Neutrophil (primary cell): ENCODE measurements around the gene TLNRD1.

Experiments
- H3K27ac ChIP-seq: fragments of 200-600 bp; sonication (generic); 2 replicates; pipeline ENCODE4 v1.5.1; 2016; ENCODE audit warnings: mild to moderate bottlenecking, moderate library complexity
- H3K27me3 ChIP-seq: fragments of 200-600 bp; sonication (generic); 2 replicates; pipeline ENCODE4 v1.6.0; 2016; ENCODE audit warnings: mild to moderate bottlenecking
- H3K36me3 ChIP-seq: fragments of 200-600 bp; sonication (generic); 2 replicates; pipeline ENCODE4 v1.5.1; 2017
- H3K4me1 ChIP-seq, 2 experiments: fragments of 200-600 bp in 1 of 2; sonication (generic) in 1 of 2; 1 replicate in 1 of 2; 2 replicates in 1 of 2; pipeline versions ENCODE4 v1.5.1 to v1.6.1; 2013 to 2016; ENCODE audit warnings: low read depth in 1 of 2, low read length in 1 of 2, mild to moderate bottlenecking in 1 of 2, moderate library complexity in 1 of 2; ENCODE audit not compliant: control insufficient read depth in 1 of 2, insufficient read depth in 1 of 2
- H3K4me3 ChIP-seq, 2 experiments: fragments of 200-600 bp in 1 of 2; sonication (generic) in 1 of 2; 1 replicate in 1 of 2; 2 replicates in 1 of 2; pipeline ENCODE4 v1.5.1; 2013 to 2016; ENCODE audit warnings: low read depth in 1 of 2, low read length in 1 of 2, mild to moderate bottlenecking in 1 of 2, moderate library complexity in 1 of 2
- H3K9me3 ChIP-seq: fragments of 200-600 bp; sonication (generic); 2 replicates; pipeline ENCODE4 v1.5.1; 2016
- TF ChIP-seq, protein P1 (sequence below): fragments of 200-600 bp; sonication (generic); IDR thresholded peaks from 2 replicates; pipeline ENCODE4 v1.5.1; 2016; ENCODE audit warnings: antibody characterized with exemption

The TLNRD1 gene

DNA sequence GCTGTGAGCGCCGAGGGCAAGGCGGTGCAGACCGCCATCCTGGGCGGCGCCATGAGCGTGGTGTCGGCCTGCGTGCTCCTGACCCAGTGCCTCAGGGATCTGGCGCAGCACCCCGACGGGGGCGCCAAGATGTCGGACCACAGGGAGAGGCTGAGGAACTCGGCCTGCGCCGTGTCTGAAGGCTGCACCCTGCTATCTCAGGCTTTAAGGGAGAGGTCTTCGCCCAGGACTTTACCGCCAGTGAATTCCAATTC lies 2.3 kb downstream of the TLNRD1 start:
- no peaks in the 10 kb centered on the region for H3K9me3 ChIP-seq
- H3K4me1 ChIP-seq: peaks cover 18 to 27% of the 10 kb centered on the region in 2 experiments
- no peaks in the 10 kb centered on the region for H3K27me3 ChIP-seq
- TF ChIP-seq, protein P1, sequence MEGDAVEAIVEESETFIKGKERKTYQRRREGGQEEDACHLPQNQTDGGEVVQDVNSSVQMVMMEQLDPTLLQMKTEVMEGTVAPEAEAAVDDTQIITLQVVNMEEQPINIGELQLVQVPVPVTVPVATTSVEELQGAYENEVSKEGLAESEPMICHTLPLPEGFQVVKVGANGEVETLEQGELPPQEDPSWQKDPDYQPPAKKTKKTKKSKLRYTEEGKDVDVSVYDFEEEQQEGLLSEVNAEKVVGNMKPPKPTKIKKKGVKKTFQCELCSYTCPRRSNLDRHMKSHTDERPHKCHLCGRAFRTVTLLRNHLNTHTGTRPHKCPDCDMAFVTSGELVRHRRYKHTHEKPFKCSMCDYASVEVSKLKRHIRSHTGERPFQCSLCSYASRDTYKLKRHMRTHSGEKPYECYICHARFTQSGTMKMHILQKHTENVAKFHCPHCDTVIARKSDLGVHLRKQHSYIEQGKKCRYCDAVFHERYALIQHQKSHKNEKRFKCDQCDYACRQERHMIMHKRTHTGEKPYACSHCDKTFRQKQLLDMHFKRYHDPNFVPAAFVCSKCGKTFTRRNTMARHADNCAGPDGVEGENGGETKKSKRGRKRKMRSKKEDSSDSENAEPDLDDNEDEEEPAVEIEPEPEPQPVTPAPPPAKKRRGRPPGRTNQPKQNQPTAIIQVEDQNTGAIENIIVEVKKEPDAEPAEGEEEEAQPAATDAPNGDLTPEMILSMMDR: no peak
- H3K27ac ChIP-seq: no peak overlapping the region
- no peak overlapping the region for H3K4me3 ChIP-seq
- H3K36me3 ChIP-seq: peaks cover 15% of the 10 kb centered on the region

DNA sequence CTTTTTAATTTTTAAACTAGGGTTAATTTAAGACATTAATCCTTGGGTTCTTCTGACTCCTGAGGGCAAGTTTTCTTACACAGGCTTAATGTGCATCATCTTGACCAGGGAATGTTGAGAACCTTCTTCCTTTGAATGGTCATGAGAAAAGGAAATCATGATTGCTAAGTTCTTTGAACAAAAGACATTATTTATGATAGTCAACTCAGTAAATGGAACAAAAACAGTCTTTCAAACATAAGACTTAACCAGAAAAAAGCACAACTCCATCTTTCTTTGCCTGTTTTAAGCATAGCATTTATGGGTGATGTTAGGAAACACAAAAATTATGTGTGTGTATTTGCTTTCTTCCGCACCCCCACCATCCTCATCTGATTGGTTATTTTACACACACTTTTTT lies 5.4 kb downstream of the TLNRD1 start:
- TF ChIP-seq, protein P1: no peak
- H3K4me3 ChIP-seq: no peak overlapping the region
- no peak overlapping the region for H3K27ac ChIP-seq

DNA sequence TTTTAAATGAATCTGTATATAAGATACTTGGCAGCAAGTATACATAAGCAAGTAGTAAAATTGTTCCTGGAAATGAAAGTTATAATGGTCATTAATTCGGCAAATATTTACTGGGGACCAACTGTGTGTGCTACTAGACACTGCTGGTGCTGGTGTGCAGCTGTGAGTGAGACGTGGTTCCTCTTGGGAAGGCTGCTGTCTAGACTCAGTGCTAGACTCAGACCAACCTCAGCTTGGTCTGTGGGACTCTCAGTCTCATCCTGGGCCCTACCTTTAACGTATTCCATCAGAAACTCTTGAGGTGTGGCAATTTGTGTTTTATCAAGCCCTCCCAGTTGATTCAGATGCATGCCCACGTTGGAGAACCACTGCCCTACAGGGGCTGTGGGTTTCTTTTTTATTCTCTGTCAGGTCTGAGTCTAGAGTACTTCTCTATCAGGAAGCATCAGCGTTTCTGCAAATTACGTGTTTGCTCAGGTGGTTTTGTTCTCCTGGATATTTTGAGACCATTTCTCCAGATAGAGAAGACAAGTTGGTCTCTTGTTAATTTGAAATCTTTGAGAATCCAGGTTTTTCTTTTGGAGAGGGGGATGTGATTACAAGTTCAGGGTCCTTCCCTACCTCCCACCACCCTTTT lies 6.8 kb downstream of the TLNRD1 start:
- Histone ChIP-seq H3K27me3 (no peaks in the 10 kb centered on the region), H3K36me3 (peaks cover 14% of the 10 kb centered on the region), H3K9me3 (no peaks in the 10 kb centered on the region), H3K4me3 (no peak overlapping the region), H3K27ac (no peak overlapping the region), H3K4me1 (peaks cover under 1 to 3% of the 10 kb centered on the region in 2 experiments)
- TF ChIP-seq, protein P1: no peak

More for the DNA sequence above, 5.4 kb downstream of the TLNRD1 start:
- H3K27me3 ChIP-seq: no peaks in the 10 kb centered on the region
- no peaks in the 10 kb centered on the region for H3K9me3 ChIP-seq
- peaks cover 15% of the 10 kb centered on the region for H3K36me3 ChIP-seq
- H3K4me1 ChIP-seq: peaks cover 7 to 13% of the 10 kb centered on the region in 2 experiments

- H3K4me1 ChIP-seq: no peaks in the 10 kb centered on the region
- H3K4me3 ChIP-seq: no peak overlapping the region
- no peaks in the 10 kb centered on the region for H3K27me3 ChIP-seq
These were observed 7.6 kb downstream of the TLNRD1 start for GRCh38 chr15:81008312-81008711.

GRCh38 chr15:81010086-81010485 lies 9.4 kb downstream of the TLNRD1 start:
- Histone ChIP-seq H3K4me3 (no peak overlapping the region), H3K36me3 (no peaks in the 10 kb centered on the region), H3K27ac (no peak overlapping the region), H3K4me1 (no peaks in the 10 kb centered on the region), H3K27me3 (no peaks in the 10 kb centered on the region), H3K9me3 (no peaks in the 10 kb centered on the region)
- TF ChIP-seq, protein P1: no peak

More at GRCh38 chr15:81008312-81008711, 7.6 kb downstream of the TLNRD1 start:
- TF ChIP-seq, protein P1: no peak
- H3K9me3 ChIP-seq: no peaks in the 10 kb centered on the region
- H3K36me3 ChIP-seq: peaks cover 6% of the 10 kb centered on the region
- no peak overlapping the region for H3K27ac ChIP-seq
